NCI-H2171 (cell line): ENCODE measurements around the gene ANKS1B.
"Not testable (repeated sequence)": the region's sequence is repeated elsewhere in the genome, so short reads cannot be mapped to it uniquely, and the experiment has no call there.

Experiments
- DNase-seq: peaks from one replicate; lab custom pipeline; 2025; lab: John Stamatoyannopoulos, UW

Gene ANKS1B

DNA sequence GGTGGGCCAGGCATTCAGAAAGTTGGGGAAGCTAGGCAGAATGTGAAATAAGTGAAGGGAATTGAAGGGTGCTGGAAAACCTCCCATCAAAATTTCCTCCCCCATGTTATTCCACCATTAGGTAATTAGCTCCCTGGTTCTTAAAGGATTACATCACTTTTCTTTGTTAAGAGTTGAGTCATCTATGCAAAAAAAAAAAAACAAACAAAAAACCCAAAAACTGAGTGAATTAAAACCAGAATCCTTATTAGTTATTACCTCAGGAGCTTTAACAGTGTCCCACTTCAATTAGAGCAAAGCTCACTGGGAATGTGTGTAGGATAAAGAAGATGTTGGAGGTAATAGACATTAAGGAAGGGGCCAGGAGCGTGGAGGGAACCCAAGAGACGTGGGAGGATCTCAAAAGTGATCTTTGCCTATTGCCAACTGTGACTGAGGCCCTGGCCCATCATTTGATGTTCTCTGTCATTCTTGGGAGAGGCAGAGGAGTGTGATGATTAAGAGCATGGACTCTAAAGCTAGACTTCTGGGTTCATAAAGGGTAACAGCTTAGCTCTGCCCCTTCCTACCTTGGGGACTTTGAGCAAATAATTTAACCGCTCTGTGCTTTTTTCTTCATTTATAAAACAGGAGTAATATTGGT is 975.0 kb downstream of the ANKS1B start:
- no peak for DNase-seq

DNA sequence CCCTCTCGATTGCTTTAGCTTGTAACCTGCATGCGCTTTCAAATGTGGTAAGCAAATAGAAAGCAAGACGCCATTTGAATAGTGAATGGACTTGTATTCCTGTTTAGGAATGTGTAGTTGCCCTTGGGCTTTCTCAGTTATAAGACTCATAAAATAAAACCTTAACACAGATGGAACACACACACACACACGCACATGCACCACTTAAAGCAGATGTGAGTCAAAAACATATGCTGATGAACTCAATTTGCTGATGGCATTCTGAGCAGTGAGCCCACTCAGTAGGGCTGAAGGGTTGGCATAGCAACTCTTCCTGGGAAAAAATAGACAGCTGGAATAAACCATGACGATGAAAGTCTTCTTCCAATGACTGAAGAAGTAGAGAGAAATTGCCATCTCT is 979.1 kb downstream of the ANKS1B start:
- DNase-seq, result no peak

DNA sequence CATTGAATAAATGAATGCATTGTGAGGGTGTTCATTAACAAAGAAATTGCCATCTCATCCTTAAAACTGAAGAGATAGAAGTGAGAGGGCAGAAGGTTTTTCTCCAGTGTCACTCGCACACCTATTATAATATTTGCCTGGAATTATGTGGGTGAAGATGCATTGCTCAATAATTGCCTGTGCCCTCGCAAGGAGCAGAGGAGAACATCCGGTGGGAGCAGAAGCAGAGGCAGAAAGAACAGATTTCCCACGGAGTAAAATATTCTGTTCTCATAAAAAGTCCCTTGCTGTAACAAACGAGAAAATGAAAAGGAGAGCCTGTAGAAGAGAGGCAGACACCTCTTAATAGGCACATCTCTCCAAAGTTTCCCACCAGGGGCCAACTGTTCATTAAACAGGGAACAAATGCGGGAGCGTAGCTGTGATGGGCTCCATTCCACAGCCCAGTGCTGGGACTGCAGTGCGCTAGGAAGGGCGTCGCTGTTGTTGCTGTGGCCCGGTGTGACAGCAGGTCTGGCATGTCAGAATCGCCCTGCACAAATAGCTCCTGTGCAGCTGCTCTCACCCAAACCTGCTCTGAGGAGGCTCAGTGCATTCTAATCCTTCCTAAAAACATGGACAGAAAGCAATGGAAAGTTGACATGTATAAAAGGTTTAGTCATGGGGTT is 979.8 kb downstream of the ANKS1B start:
- no peak for DNase-seq

DNA sequence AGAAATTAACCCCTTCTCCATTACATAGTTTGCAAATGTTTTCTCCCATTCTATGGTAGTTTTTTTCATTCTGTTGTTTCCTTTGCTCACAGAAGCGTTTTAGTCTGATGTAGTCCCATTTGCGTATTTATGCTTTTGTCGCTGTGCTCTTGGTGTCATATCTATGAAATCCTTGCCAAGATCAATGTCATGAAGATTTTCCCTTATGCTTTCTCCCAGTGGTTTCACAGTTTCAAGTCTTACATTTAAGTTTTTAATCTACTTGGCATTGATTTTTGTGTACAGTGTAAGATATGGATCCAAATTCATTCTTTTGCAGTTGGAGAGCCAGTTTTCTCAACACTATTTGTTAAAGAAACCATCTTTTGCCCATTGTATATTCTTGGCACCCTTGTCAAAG is 982.0 kb downstream of the ANKS1B start:
- DNase-seq, result no peak

DNA sequence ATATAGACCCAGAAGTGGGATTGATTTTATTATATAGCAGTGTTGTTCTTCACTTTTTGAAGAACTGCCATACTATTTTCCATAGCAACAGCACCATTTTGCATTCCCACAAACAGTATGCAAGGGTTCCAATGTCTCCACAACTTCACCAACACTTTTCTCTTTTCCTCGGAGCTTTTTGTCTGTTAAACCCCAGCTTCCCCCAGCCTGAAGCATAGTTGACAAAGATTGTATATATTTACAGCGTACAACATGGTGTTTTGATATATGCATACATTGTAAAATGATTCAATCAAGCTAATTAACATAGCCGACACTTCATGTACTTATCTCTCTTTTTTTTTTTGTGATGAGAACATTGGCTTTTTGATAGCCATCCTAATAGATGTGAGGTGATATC is 982.6 kb downstream of the ANKS1B start:
- DNase-seq, result no peak

DNA sequence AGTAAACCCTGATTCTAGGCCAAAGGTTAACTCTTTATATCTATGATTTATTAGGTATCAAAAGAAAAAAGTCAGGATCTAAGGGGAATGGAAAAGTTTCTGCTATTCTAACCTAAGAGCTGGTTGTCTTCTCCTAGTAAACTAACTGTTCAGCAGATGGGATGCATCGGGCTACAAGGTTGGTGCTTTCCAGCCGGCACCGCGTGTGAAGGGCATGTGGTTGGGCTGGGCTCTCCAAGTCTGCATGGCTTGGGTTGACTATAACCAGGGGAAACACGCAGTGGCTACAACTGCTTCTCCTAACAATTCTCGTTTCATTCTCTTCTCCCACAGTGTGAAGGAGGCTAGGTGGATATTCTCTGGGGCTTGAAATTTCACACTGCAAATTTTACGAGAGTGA is 985.2 kb downstream of the ANKS1B start:
- no peak for DNase-seq

DNA sequence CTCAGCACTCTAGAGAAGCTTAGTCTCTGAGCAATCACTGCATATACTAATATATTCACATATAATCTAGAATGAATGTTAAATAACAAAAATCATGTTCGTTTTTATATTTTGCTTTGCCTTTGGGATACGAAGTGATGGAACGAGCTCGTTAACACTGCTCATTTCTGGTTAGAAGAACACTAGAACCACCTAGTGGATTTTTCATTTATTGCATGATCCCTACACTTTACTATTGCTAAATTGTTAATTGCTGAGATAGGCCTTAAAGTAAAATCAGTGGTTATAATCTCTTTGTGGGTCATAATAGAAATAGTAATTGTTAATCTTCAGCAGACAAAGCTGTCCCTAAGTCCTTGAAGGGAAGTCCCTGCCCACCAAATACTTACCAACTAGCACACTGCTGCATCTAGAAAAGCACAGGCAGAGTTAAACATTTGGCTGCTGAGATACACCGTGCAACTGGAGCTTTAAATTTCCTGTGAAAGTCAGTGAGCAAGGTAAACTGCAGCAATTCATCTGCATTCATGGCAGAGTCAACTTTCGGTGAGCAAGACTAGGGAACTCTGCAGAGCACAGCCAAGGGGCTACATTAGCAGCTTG is 985.9 kb downstream of the ANKS1B start:
- peak; percentile 22 for DNase-seq

DNA sequence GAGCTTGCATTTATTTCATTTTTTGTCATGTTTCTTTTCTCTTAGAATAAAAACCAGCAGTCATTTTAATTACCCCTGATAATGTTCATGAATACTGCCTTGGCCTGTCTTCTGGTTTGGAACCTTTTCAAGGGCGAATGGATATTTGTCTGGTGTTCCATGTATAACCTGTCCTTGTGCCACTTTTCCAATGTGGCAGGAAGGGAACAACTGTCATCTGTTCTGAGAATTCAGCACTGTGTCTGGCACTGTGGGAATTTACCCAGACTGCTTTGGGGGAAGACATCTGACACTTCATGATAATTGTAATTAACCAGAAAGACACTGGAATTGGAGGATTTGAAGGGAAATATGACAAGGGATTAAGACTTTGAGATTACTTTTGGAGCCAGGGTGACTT is 986.8 kb downstream of the ANKS1B start:
- no peak for DNase-seq

DNA sequence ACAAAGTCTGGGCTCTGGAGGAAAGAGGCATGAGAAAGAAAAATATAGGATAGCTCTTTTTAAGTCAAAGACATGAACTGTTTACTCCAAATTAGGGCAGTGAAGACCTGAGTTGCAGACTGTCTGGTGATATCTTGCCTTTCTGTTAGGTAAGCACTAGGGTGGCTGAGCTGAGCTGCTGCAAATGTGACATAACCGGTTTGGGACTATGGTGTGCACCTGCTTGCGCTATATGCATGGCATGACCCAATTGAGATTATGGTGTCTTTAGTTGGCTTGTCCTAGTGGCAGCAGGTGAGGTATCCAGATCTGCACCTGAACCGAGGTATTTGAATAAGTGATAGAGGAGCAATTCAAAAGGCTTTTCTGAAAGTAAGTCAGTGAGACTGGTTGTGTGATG is 994.1 kb downstream of the ANKS1B start:
- DNase-seq, result no peak

DNA sequence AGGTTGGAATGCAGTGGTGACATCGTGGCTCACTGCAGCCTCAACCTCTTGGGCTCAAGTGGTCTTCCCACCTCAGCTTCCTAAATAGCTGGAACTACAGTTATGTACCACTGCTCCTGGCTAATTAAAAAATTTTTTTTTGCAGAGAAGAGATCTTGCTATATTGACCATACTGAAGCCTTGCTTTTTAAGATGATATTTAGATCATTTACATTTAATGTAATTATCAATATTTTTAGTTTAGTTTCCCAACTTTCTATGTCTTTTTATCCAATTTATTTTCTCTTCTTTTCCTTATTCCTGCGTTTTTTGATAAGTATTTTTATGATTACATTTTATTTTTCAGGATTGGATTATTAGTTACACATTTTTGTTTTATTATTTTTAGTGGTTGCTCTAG is 999.6 kb downstream of the ANKS1B start:
- no peak for DNase-seq

DNA sequence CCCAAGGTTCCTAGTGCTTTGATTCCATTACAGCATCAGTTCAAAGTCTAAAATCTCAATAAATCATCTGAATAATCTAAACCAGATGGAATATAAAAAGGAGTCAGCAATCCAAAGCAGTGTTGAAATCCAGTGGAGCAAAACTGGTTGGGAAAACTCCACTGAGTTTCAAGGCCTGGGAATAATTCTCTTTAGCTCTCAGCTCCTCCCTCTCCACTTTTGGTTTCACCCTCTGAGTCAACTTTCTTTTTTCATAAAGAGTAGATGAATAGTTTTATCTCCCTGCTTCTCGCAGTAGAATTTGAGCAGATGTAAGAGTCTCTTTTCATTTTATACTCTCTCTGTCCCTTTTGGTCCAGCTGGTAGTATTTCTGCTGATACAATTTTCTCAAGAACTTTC is 1001.1 kb downstream of the ANKS1B start:
- no peak for DNase-seq

DNA sequence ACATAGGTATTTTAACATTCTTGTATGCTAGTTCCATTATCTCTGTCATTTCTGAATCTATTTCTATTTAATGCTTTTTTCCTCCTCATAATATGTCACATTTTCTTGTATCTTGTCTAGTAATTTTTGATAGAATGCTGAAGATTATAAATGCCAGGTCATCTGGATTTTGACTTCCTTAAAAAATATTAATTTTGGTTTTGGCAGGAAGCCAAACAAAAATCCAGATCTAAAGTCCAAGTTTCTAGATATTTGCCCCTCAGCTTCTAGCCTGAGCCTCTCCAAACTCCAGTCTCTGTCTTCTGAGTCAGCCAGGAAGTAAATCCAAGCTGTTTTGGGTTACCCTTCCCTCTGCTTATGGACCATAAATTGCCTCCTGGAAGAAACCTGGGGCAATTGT is 1004.2 kb downstream of the ANKS1B start:
- DNase-seq, result no peak

DNA sequence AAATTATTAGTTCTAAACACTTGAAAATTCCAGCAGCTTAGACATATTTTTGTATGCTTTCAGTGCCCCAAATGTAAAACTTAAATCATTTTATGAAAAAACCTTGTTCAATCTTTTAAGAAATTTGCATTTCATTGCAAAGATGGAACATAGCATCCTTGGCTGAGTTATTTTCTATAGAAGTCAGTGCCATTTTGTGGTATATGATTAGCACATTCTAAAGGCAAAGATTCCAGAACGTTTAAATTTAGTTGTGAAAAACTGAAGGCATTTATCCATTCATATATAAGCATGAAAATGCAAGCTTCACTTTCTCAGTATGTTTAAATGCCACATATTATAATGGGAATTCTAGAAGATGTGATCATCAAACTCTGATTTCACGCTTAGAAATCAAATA is 1007.5 kb downstream of the ANKS1B start:
- no peak for DNase-seq

DNA sequence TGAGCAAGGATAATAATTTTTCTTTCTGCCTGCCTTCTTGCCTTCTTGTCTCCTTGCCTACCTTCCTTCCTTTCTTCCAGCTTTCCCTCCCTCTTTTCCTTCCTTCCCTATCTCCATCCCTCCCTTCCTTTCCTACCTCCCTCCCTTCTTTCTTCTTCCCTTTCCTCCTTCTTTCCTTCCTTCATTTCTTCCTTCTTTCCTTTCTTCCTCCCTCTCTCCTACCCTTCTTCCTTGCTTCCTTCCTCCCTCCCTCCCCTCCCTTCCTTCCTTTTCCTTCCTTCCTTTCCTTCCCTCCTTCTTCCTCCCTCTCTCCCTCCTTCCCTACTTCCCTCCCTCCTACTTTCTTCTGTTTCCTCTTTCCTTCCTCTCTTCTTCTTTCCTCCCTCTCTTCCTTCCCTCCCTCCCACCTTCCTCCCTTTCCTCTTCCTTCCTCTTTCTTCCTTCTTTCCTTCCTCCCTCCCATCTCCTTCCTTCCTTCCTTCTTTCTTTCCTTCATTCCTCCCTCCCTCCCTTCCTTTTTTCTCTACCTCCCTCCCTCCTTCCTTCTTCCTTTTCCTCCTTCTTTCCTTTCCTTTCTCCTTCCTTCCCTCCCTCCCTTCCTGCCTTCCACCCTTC is 1009.9 kb downstream of the ANKS1B start:
- no peak for DNase-seq

DNA sequence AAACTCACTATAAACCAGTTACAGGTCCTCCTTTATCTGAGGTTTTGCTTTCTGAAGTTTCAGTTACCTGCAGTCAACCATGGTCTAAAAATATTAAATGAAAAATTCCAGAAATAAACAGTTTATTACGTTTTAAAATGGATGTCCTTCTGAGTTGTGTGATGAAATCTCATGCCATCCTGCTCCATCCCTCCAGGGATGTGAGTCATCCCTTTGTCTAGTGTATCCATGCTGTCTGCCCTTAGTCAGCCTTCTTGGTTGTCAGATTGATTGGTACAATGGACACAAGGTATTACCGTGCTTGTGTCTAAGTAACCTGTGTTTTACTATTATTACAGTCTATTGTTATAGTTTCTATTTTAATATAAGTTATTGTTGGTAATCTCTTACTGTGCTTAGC is 1011.3 kb downstream of the ANKS1B start:
- DNase-seq, result no peak

DNA sequence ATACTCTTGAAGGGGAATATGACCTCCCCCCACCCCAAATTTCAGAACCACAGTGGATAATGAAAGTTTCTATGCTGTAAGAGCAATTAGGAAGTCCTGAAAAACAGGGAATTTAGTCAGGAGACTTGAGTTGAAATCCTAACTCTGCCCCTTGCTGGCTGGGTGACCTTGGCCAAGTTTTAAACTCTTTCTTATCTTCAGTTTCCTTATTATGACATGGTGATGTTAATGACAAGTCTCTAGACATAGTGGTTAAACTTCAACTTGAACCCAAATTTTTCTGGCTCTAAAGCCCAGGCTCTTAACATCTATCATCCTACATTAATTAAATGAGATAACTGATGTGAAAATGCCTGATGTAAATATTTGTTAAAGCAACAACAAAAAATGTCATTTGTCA is 1013.8 kb downstream of the ANKS1B start:
- DNase-seq, result no peak

DNA sequence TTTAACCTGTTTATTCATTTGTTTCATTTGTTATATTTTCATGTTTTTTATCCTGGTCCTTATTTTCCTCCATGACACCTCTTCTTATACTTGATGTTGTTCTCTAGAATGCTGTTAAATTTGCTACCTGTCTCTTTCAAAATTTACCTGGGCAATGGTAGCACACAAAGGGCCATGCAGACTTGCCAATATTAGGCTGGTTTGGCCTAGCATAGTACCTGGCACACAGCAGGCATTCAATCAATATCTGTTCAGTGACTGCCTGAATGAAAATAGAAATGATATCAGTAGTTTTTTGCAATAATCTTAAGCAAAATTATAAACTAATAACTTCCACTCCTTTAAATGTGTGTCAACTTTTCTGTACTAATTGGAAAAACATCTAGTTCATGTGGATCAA is 1014.5 kb downstream of the ANKS1B start:
- DNase-seq, result no peak

DNA sequence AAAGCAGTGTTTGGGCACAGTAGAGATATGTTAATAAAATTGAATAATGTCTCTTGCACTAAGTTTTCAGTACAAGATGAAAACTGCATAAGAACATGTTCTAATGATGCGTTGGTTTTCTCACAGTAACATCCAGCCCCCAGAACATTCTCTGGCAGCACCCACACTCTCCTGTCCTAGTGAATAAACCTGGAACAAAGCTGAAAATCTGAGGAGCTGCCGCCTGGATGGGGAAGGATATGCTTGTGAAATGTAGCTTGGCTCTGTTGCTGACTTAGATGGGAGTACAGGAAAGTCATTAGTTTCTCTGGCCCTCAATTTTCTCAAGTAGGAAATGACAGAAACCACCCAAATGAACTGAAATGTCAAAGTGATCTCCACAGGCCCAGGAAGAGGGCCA is 1015.8 kb downstream of the ANKS1B start:
- no peak for DNase-seq

DNA sequence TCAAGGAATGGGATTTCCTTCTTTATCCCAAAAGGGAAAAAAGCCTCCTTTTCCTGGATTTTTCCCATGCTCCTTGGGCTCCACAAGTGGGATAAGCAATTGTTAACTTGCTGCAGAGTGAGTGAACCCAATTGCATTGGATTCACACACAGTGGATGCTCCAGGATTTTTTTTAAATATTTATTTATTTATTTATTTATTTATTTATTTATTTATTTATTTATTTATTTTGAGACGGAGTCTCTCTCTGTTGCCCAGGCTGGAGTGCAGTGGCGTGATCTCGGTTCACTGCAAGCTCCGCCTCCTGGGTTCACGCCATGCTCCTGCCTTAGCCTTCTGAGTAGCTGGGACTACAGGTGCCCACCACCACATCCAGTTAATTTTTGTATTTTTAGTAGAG is 1027.6 kb downstream of the ANKS1B start:
- DNase-seq, result not testable (repeated sequence)

DNA sequence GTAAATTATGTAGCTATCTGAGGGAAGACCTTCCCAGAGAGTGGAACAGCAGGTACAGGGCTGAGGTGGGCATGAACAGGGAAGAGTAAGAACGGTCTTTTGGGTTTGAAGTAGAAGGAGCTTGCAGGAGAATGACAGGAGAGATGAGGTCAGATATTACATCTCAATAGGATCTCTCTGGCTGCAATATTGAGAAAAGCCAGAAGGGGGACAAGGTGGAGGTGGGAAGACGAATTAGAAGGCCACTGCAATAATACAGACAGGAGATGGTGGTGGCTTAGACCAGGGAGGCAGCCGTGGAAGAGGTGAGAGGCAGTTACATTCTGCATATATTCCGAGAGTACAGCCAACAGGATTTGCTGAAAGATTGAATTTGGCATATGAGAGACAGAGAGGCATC is 1029.5 kb downstream of the ANKS1B start:
- DNase-seq, result peak; percentile 8

DNA sequence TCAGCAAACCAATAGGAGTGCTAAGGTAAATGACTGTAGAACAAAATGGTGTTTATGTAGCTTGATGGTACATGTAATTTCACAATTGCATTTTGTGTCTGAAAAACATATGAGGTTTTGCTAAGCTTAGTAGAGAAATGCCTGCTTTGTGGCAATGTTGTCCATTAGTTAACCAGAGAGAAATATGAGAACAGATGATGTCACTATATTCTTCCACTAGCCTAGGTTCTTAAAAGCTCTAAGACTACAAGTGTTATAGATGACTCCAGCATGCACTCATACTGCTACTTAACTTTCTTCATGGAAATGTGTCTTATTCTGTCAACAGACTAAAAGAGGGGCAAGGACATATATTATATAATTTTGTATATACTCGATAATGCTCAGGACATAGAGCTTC is 1030.2 kb downstream of the ANKS1B start:
- DNase-seq, result no peak

DNA sequence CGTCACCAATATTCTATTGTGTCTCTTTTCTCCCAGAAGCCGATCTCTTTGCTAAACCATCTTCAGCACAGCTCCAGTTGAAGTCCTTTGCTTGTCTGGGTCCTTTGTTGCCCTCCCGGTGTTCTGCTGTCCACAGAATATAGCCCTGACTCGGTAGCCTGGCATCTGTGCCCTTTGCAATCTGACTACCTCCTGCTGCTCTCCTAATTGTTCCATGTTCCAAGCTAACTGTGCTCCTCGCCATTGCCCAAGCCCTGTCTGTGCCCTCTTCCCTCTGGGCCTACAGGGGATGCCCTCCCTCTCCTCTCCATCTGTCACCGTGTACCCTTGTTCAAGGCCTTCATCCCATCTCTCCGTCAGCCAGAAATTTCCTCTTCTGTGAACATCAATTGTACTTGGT is 1033.3 kb downstream of the ANKS1B start:
- peak; percentile 23 for DNase-seq

DNA sequence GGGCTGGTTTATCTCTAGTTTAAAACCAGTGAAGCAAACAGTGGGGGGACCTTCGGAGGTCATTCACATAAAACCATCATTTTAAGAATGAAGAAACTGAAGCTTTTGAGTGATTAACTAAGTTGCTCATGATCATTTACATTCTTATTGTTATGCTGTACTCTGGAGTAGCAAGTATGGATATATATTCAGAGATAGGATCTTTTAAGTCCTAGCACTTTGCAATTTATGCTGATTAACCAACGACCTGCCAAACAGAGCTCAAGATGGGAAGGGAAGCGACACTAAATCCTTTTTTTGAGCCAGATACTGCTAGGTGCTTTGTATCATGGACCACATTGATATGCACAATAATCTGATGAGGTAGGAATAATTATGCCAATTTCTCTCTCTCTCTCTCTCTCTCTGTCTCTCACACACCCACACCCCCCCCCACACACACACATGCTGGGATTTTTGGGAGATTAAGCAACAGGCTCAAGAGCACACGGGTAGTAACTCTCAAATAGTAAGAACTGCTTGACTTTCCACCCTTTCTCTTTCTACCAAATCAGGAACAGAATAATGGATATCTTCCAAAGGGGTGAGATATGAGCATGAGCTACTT is 1036.3 kb downstream of the ANKS1B start:
- DNase-seq, result no peak
